GM23248 (cell line): ENCODE data around the gene ZNF827.

Experiments
- EZH2 ChIP-seq: fragments of 200-600 bp; sonication (generic); IDR thresholded peaks from 2 replicates; pipeline ENCODE4 v1.6.1; 2018; ENCODE audit warnings: antibody characterized with exemption, mild to moderate bottlenecking; ENCODE audit not compliant: insufficient read depth, poor library complexity, severe bottlenecking
- EZH2phosphoT487 ChIP-seq: fragments of 200-600 bp; sonication (generic); IDR thresholded peaks from 2 replicates; pipeline ENCODE4 v1.6.1; 2018; ENCODE audit warnings: antibody characterized with exemption, moderate library complexity, mild to moderate bottlenecking, low read depth; ENCODE audit not compliant: insufficient read depth

GRCh38 chr4:145788755-145789154, 149.9 kb downstream of the ZNF827 start:
- TF ChIP-seq EZH2phosphoT487 (no peak), EZH2 (no peak)
